HepG2 (cell line): ENCODE measurements around the gene CSTF3. TPM values are rescaled to one million over a fixed set of nuclear protein-coding genes. Genes with fewer than 3 reads are reported as not detected.

Experiments
- ETV5 ChIP-seq: IDR thresholded peaks from 2 replicates; pipeline ENCODE4 v1.6.1; 2018; ENCODE audit warnings: missing biosample characterization, missing genetic modification reagents, inconsistent platforms, borderline replicate concordance
- KLF13 ChIP-seq: sonication (generic); formaldehyde crosslinking; IDR thresholded peaks from 2 replicates; pipeline ENCODE4 v1.4.0; 2020; ENCODE audit warnings: mild to moderate bottlenecking, missing genetic modification reagents
- KLF6 ChIP-seq: IDR thresholded peaks from 2 replicates; pipeline ENCODE4 v1.8.0; 2016; ENCODE audit warnings: missing biosample characterization, missing genetic modification reagents
- RAD21 ChIP-seq: fragments of 450-650 bp; formaldehyde crosslinking; IDR thresholded peaks from 2 replicates; pipeline ENCODE4 v1.5.0; 2020; ENCODE audit warnings: mild to moderate bottlenecking
- RBFOX2 ChIP-seq: fragments of 200-400 bp; formaldehyde crosslinking; IDR thresholded peaks from 2 replicates; pipeline ENCODE4 v1.6.1; 2017; ENCODE audit warnings: low read depth, mild to moderate bottlenecking, low read length
- REPIN1 ChIP-seq: sonication (generic); formaldehyde crosslinking; IDR thresholded peaks from 2 replicates; pipeline ENCODE4 v1.8.0; 2022; ENCODE audit warnings: missing genetic modification reagents, low read depth, mild to moderate bottlenecking, borderline replicate concordance
- SOX6 ChIP-seq, 2 experiments: fragments of 450-650 bp in 1 of 2; sonication (generic) in 1 of 2; formaldehyde crosslinking in 1 of 2; IDR thresholded peaks; 2 replicates each; pipeline versions ENCODE4 v1.4.0 to v1.6.1; 2017 to 2020; ENCODE audit warnings: antibody characterized with exemption in 1 of 2, mild to moderate bottlenecking in 1 of 2, missing genetic modification reagents in 1 of 2
- SRF ChIP-seq: IDR thresholded peaks from 2 replicates; pipeline ENCODE4 v1.6.1; 2011; ENCODE audit warnings: mild to moderate bottlenecking, low read depth, low read length, moderate library complexity
- STAT5B ChIP-seq: sonication (generic); formaldehyde crosslinking; IDR thresholded peaks from 2 replicates; pipeline ENCODE4 v1.4.0; 2020; ENCODE audit warnings: missing genetic modification reagents
- ZBTB14 ChIP-seq: sonication (generic); formaldehyde crosslinking; IDR thresholded peaks from 2 replicates; pipeline ENCODE4 v1.4.0; 2020; ENCODE audit warnings: missing genetic modification reagents
- ZC3H4 ChIP-seq: sonication (generic); formaldehyde crosslinking; IDR thresholded peaks from 2 replicates; pipeline ENCODE4 v1.4.0; 2020; ENCODE audit warnings: missing genetic modification reagents, borderline replicate concordance
- ZNF234 ChIP-seq: sonication (generic); formaldehyde crosslinking; conservative IDR thresholded peaks from 2 replicates; pipeline ENCODE4 v1.5.1; 2020; ENCODE audit warnings: mild to moderate bottlenecking, missing genetic modification reagents
- ZNF253 ChIP-seq: sonication (generic); formaldehyde crosslinking; IDR thresholded peaks from 2 replicates; pipeline ENCODE4 v1.8.0; 2022; ENCODE audit warnings: mild to moderate bottlenecking, missing genetic modification reagents, borderline replicate concordance
- ZNF510 ChIP-seq: sonication (generic); formaldehyde crosslinking; IDR thresholded peaks from 2 replicates; pipeline ENCODE4 v1.4.0; 2020; ENCODE audit warnings: low read depth, mild to moderate bottlenecking, missing genetic modification reagents
- ZNF530 ChIP-seq: sonication (generic); formaldehyde crosslinking; IDR thresholded peaks from 2 replicates; pipeline ENCODE4 v1.5.0; 2020; ENCODE audit warnings: low read depth, mild to moderate bottlenecking, missing genetic modification reagents
- ZNF7 ChIP-seq: IDR thresholded peaks from 2 replicates; pipeline ENCODE4 v1.6.1; 2016; ENCODE audit warnings: missing biosample characterization, missing genetic modification reagents
- ZNF737 ChIP-seq: sonication (generic); formaldehyde crosslinking; IDR thresholded peaks from 2 replicates; pipeline ENCODE4 v1.5.0; 2020; ENCODE audit warnings: missing genetic modification reagents, mild to moderate bottlenecking, borderline replicate concordance
- ZNF773 ChIP-seq: sonication (generic); formaldehyde crosslinking; IDR thresholded peaks from 2 replicates; pipeline ENCODE4 v1.4.0; 2020; ENCODE audit warnings: missing genetic modification reagents, borderline replicate concordance
- ZSCAN25 ChIP-seq: sonication (generic); formaldehyde crosslinking; IDR thresholded peaks from 2 replicates; pipeline ENCODE4 v1.8.0; 2022; ENCODE audit warnings: mild to moderate bottlenecking, missing genetic modification reagents
- ZSCAN9 ChIP-seq: IDR thresholded peaks from 2 replicates; pipeline ENCODE4 v1.6.1; 2016; ENCODE audit warnings: borderline replicate concordance
- polyA plus RNA-seq, 8 experiments: library from polyadenylated mRNA; depleted of rRNA in 3 of 8; stranded (reverse) in 7 of 8; unstranded in 1 of 8; fragments of >200 nt; fragmentation: Illumina TruSeq in 4 of 8; extraction: Trizol in 4 of 8; gene quantifications; 2 replicates each; pipeline versions ENCODE4 v1.2.1 to v1.2.3, GENCODE V29; 2011 to 2016; ENCODE audit warnings: low read depth in 4 of 8, missing spikeins in 1 of 8, mixed read lengths in 1 of 8; ENCODE audit not compliant: insufficient read depth in 1 of 8
- total RNA-seq, 5 experiments: library from RNA; depleted of rRNA; stranded (reverse); fragments of >200 nt; fragmentation: Illumina TruSeq; extraction: Trizol; gene quantifications; 2 replicates each; pipeline ENCODE4 v1.2.3, GENCODE V29; 2016; ENCODE audit warnings: low read depth in 1 of 5
- TF ChIP-seq, protein P1 (sequence below): sonication (generic); formaldehyde crosslinking; conservative IDR thresholded peaks from 2 replicates; pipeline ENCODE4 v1.8.0; 2022; ENCODE audit warnings: low read depth, missing genetic modification reagents
- TF ChIP-seq, protein P2 (sequence below): sonication (generic); formaldehyde crosslinking; IDR thresholded peaks from 2 replicates; pipeline ENCODE4 v1.4.0; 2020; ENCODE audit warnings: missing genetic modification reagents
- TF ChIP-seq, protein P3 (sequence below): sonication (generic); formaldehyde crosslinking; conservative IDR thresholded peaks from 2 replicates; pipeline ENCODE4 v1.4.0; 2020; ENCODE audit warnings: missing genetic modification reagents
- TF ChIP-seq, protein P4 (sequence below): sonication (generic); formaldehyde crosslinking; IDR thresholded peaks from 2 replicates; pipeline ENCODE4 v1.5.1; 2020; ENCODE audit warnings: missing genetic modification reagents, mild to moderate bottlenecking, borderline replicate concordance

CSTF3 gene
- total and polyA plus RNA-seq, 2 of the 13 experiments (the other 11 are each of a cell fraction or from before 2014, with no cell fraction given), result 21.5 to 43.6 TPM

- TF ChIP-seq ZBTB14 (CRISPR knock-in tag), result no peak
- peak; percentile 93 for TF ChIP-seq RAD21 (CRISPR knock-in tag)
- no peak for TF ChIP-seq KLF6 (CRISPR knock-in tag)
- TF ChIP-seq REPIN1, result peak; percentile 38; the same call in 1 of the 2 replicates
- TF ChIP-seq ZNF7 (CRISPR knock-in tag), result no peak
- TF ChIP-seq ZNF253 (CRISPR knock-in tag), result no peak
- no peak for TF ChIP-seq ZNF530 (CRISPR knock-in tag)
- TF ChIP-seq ZC3H4 (CRISPR knock-in tag), result no peak
- no peak for TF ChIP-seq STAT5B (CRISPR knock-in tag)
- no peak for TF ChIP-seq ZSCAN25 (CRISPR knock-in tag)
- TF ChIP-seq ZNF234, result no peak
- no peak for TF ChIP-seq ZNF737 (CRISPR knock-in tag)
- TF ChIP-seq KLF13 (CRISPR knock-in tag), result no peak
- TF ChIP-seq, protein P1, sequence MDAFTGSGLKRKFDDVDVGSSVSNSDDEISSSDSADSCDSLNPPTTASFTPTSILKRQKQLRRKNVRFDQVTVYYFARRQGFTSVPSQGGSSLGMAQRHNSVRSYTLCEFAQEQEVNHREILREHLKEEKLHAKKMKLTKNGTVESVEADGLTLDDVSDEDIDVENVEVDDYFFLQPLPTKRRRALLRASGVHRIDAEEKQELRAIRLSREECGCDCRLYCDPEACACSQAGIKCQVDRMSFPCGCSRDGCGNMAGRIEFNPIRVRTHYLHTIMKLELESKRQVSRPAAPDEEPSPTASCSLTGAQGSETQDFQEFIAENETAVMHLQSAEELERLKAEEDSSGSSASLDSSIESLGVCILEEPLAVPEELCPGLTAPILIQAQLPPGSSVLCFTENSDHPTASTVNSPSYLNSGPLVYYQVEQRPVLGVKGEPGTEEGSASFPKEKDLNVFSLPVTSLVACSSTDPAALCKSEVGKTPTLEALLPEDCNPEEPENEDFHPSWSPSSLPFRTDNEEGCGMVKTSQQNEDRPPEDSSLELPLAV (CRISPR knock-in tag), result no peak
- TF ChIP-seq, protein P2, sequence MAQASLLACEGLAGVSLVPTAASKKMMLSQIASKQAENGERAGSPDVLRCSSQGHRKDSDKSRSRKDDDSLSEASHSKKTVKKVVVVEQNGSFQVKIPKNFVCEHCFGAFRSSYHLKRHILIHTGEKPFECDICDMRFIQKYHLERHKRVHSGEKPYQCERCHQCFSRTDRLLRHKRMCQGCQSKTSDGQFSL, result no peak
- TF ChIP-seq ZNF773 (CRISPR knock-in tag), result no peak
- no peak for TF ChIP-seq ZSCAN9
- no peak for TF ChIP-seq ZNF510 (CRISPR knock-in tag)
- no peak for TF ChIP-seq SOX6 (IDR thresholded peaks at IDR 0.05)
- TF ChIP-seq SOX6 (CRISPR knock-in tag; IDR thresholded peaks at IDR 0.05), result no peak
- no peak for TF ChIP-seq ETV5 (CRISPR knock-in tag)
- TF ChIP-seq, protein P3, sequence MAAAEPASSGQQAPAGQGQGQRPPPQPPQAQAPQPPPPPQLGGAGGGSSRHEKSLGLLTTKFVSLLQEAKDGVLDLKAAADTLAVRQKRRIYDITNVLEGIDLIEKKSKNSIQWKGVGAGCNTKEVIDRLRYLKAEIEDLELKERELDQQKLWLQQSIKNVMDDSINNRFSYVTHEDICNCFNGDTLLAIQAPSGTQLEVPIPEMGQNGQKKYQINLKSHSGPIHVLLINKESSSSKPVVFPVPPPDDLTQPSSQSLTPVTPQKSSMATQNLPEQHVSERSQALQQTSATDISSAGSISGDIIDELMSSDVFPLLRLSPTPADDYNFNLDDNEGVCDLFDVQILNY (CRISPR knock-in tag), result no peak
- TF ChIP-seq, protein P4, sequence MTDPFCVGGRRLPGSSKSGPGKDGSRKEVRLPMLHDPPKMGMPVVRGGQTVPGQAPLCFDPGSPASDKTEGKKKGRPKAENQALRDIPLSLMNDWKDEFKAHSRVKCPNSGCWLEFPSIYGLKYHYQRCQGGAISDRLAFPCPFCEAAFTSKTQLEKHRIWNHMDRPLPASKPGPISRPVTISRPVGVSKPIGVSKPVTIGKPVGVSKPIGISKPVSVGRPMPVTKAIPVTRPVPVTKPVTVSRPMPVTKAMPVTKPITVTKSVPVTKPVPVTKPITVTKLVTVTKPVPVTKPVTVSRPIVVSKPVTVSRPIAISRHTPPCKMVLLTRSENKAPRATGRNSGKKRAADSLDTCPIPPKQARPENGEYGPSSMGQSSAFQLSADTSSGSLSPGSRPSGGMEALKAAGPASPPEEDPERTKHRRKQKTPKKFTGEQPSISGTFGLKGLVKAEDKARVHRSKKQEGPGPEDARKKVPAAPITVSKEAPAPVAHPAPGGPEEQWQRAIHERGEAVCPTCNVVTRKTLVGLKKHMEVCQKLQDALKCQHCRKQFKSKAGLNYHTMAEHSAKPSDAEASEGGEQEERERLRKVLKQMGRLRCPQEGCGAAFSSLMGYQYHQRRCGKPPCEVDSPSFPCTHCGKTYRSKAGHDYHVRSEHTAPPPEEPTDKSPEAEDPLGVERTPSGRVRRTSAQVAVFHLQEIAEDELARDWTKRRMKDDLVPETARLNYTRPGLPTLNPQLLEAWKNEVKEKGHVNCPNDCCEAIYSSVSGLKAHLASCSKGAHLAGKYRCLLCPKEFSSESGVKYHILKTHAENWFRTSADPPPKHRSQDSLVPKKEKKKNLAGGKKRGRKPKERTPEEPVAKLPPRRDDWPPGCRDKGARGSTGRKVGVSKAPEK (CRISPR knock-in tag), result no peak
- TF ChIP-seq SRF, result no peak
- no peak for TF ChIP-seq RBFOX2
Measured at GRCh38 chr11:33065445-33066178, 95.7 kb downstream of the CSTF3 start (continued).
